GM21526 (cell line): ENCODE data around the gene HYCC1.
A peak's percentile ranks its signal among the peaks of the same experiment; 100 is the strongest.

Experiments used
- ATAC-seq: cut with Tn5 transposase; IDR thresholded peaks from one replicate; pipeline ENCODE4 v1.9.1; 2021; ENCODE audit warnings: moderate library complexity; ENCODE audit not compliant: unreplicated experiment, low FRiP score

Gene HYCC1

GRCh38 chr7:23017309-23017708 is 3.4 kb upstream of the HYCC1 start:
- ATAC-seq, result no peak

- no peak for ATAC-seq
Observed at GRCh38 chr7:23016345-23017253, 2.7 kb upstream of the HYCC1 start.

GRCh38 chr7:23014681-23015080 is 751 bp upstream of the HYCC1 start:
- no peak for ATAC-seq

GRCh38 chr7:23012908-23013714 is 819 bp downstream of the HYCC1 start:
- peak; percentile 7 for ATAC-seq

- ATAC-seq, result no peak
Observed at GRCh38 chr7:23012186-23012585, 1.7 kb downstream of the HYCC1 start.

GRCh38 chr7:23011222-23011924 is 2.6 kb downstream of the HYCC1 start:
- no peak for ATAC-seq

- ATAC-seq, result no peak
Observed at GRCh38 chr7:23009303-23009702, 4.6 kb downstream of the HYCC1 start.

- ATAC-seq, result no peak
Observed at GRCh38 chr7:23004247-23004520, 9.7 kb downstream of the HYCC1 start.

- no peak for ATAC-seq
Observed at GRCh38 chr7:23003505-23004246, 10.3 kb downstream of the HYCC1 start.

GRCh38 chr7:23002698-23003097 is 11.2 kb downstream of the HYCC1 start:
- ATAC-seq, result no peak

- ATAC-seq, result no peak
Observed at GRCh38 chr7:23001610-23002009, 12.3 kb downstream of the HYCC1 start.

- no peak for ATAC-seq
Observed at GRCh38 chr7:23000597-23001360, 13.2 kb downstream of the HYCC1 start.

GRCh38 chr7:22998519-22998896 is 15.4 kb downstream of the HYCC1 start:
- ATAC-seq, result no peak

- ATAC-seq, result no peak
Observed at GRCh38 chr7:22997871-22998518, 15.9 kb downstream of the HYCC1 start.

- ATAC-seq, result no peak
Observed at GRCh38 chr7:22996470-22996869, 17.5 kb downstream of the HYCC1 start.

GRCh38 chr7:22995011-22995410 is 18.9 kb downstream of the HYCC1 start:
- no peak for ATAC-seq

GRCh38 chr7:22992874-22993840 is 20.8 kb downstream of the HYCC1 start:
- ATAC-seq, result peak; percentile 83

GRCh38 chr7:22990588-22990949 is 23.4 kb downstream of the HYCC1 start:
- ATAC-seq, result no peak
